Ovary (tissue), 9 donors: ENCODE results near the gene SLBP. TPM values are rescaled to one million over a fixed set of nuclear protein-coding genes. Genes with fewer than 3 reads are reported as not detected.

Experiments
- DNase-seq, 5 donors: peaks; one replicate each; pipeline ENCODE4 v3.0.0-alpha.2; 2019 to 2020
- H3K27ac ChIP-seq, 2 donors: fragments of 200-600 bp; one replicate each; pipeline versions ENCODE4 v1.5.1 to v1.8.0; 2019 to 2022
- H3K27me3 ChIP-seq: fragments of 200-600 bp; one replicate; pipeline ENCODE4 v1.8.0; 2022
- H3K36me3 ChIP-seq: fragments of 200-600 bp; sonication (generic); one replicate; pipeline ENCODE4 v1.5.1; 2019
- H3K4me1 ChIP-seq: one replicate; pipeline ENCODE4 v1.8.1; 2013; ENCODE audit warnings: mild to moderate bottlenecking, moderate library complexity; ENCODE audit not compliant: insufficient read depth
- H3K4me3 ChIP-seq: fragments of 200-600 bp; sonication (generic); one replicate; pipeline ENCODE4 v1.5.1; 2017
- H3K9me3 ChIP-seq, 2 donors: fragments of 200-600 bp in 1 of 2; sonication (generic) in 1 of 2; one replicate each; pipeline versions ENCODE4 v1.5.1 to v1.8.1; 2013 to 2019; ENCODE audit warnings: mild to moderate bottlenecking in 1 of 2, moderate library complexity in 1 of 2
- CTCF ChIP-seq, 3 donors: fragments of 450-650 bp in 2 of 3; fragments of 200-600 bp in 1 of 3; IDR thresholded peaks; one replicate each; pipeline versions ENCODE4 v1.5.1 to v1.8.0; 2016 to 2022; ENCODE audit warnings: antibody characterized with exemption in 3 of 3, mild to moderate bottlenecking in 1 of 3
- EP300 ChIP-seq: sonication (generic); formaldehyde crosslinking; IDR thresholded peaks from one replicate; pipeline ENCODE4 v1.6.1; 2017; ENCODE audit warnings: antibody characterized with exemption
- POLR2A ChIP-seq: fragments of 450-650 bp; IDR thresholded peaks from one replicate; pipeline ENCODE4 v1.6.1; 2017; ENCODE audit warnings: antibody characterized with exemption, mild to moderate bottlenecking, moderate library complexity
- WGBS, 3 donors: extraction: QIAGEN DNeasy Blood & Tissue Kit in 1 of 3; methylation state at CpG; one replicate each; pipeline versions ENCODE4 v1.1.5 to v1.1.7; 2013 to 2017; 5-methylcytosine and 5-hydroxymethylcytosine counted together
- intact Hi-C, 4 donors: fragments of 100-400 bp; cut with DNase I; formaldehyde crosslinking; loops; one replicate each; pipeline versions ENCODE4 v1.11.0 to v1.15.1; 2022 to 2023
- polyA plus RNA-seq, 2 donors: library from polyadenylated mRNA; stranded (reverse); fragments of 200-250 nt in 1 of 2; fragments of 350-450 nt in 1 of 2; fragmentation: Illumina TruSeq in 1 of 2; extraction: RNeasy Lipid Tissue Mini Kit (QIAGEN cat#74804) in 1 of 2; gene quantifications; one replicate each; pipeline ENCODE4 v1.2.3, GENCODE V29; 2013 to 2014
- total RNA-seq, 7 donors: library from RNA; depleted of rRNA in 2 of 7; stranded (reverse); fragments of >200 nt in 2 of 7; fragmentation: NEBNext Ultra II Directional in 3 of 7; extraction: Animal tissue kit (Norgen Biotek cat#: 25700) in 3 of 7; gene quantifications; one replicate each; pipeline versions ENCODE4 v1.1.0 to v1.2.4, GENCODE V29; 2016 to 2023
- donor health status: DM: no; HTN: no; CAD: no; lungs with moderate emphysema.
- donor health status: DM: no; HTN: no; CAD: no.
- donor health status: Bipolar disorder and iron deficiency.
- donor health status: DM: yes; HTN: yes; CAD: no.
- donor health status: DM: no; HTN: no; CAD: no.
- donor health status: DM: yes; HTN: yes; CAD: no.

Gene SLBP
- total and polyA plus RNA-seq, 9 donors: 30.9 to 64.8 (median 36.7) TPM

GRCh38 chr4:1656986-1657385 lies 55.1 kb downstream of the SLBP start:
- DNase-seq: no peak
- Histone ChIP-seq H3K4me1 (no peaks in the 10 kb centered on the region), H3K4me3 (no peak overlapping the region), H3K27me3 (no peaks in the 10 kb centered on the region), H3K9me3 (no peaks in the 10 kb centered on the region), H3K36me3 (no peaks in the 10 kb centered on the region), H3K27ac (no peak overlapping the region)
- no peak for TF ChIP-seq POLR2A
- no peak for TF ChIP-seq CTCF (IDR thresholded peaks at IDR 0.05)
- TF ChIP-seq EP300: no peak
- intact Hi-C loops: no loop called here
- 93 to 98% (median 95%) methylated on average over 19 of the region's 19 CpGs for WGBS, 3 donors

- intact Hi-C loops: no loop called here
- TF ChIP-seq EP300 (no peak), POLR2A (no peak), CTCF (IDR thresholded peaks at IDR 0.05) (no peak)
- H3K27ac ChIP-seq: no peak overlapping the region
- WGBS, 3 donors: 91 to 97% (median 92%) methylated on average over 4 to 5 of the region's 5 CpGs
- H3K4me1 ChIP-seq: no peaks in the 10 kb centered on the region
- no peaks in the 10 kb centered on the region for H3K27me3 ChIP-seq
- no peak overlapping the region for H3K4me3 ChIP-seq
- H3K36me3 ChIP-seq: no peaks in the 10 kb centered on the region
- no peaks in the 10 kb centered on the region for H3K9me3 ChIP-seq
- no peak for DNase-seq
Measured at GRCh38 chr4:1656132-1656531, 56.0 kb downstream of the SLBP start.

- H3K9me3 ChIP-seq: no peaks in the 10 kb centered on the region
- H3K27me3 ChIP-seq: no peaks in the 10 kb centered on the region
- intact Hi-C loops: no loop called here
- no peak overlapping the region for H3K27ac ChIP-seq
- H3K4me3 ChIP-seq: no peak overlapping the region
- 92 to 95% (median 94%) methylated on average over 18 of the region's 18 CpGs for WGBS, 3 donors
- DNase-seq: no peak
- H3K36me3 ChIP-seq: no peaks in the 10 kb centered on the region
- no peaks in the 10 kb centered on the region for H3K4me1 ChIP-seq
- no peak for TF ChIP-seq EP300
- TF ChIP-seq POLR2A: no peak
- TF ChIP-seq CTCF (IDR thresholded peaks at IDR 0.05): no peak
Measured at GRCh38 chr4:1655676-1656075, 56.4 kb downstream of the SLBP start.

DNA sequence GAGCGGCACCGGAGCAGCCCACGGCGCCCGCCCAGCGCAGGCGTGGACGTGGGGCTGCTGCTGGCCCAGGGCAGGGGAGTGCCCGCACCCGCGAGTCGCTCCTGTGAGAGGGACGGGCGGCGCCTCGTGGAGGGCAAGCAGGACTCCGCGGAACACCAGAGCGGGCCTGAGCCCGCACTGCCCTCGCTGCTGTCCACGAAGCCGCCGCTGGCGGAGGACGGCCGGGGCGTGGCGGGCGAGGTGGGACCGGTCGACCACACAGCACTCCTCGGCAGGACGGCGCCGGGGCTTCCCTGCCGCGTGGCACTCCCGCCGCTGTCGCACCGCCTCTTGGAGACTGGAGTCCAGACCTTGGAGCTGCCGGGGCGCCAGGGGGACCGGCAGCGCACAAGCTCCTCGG lies 57.0 kb downstream of the SLBP start:
- no peak for DNase-seq
- H3K36me3 ChIP-seq: no peaks in the 10 kb centered on the region
- no peaks in the 10 kb centered on the region for H3K27me3 ChIP-seq
- intact Hi-C loops: no loop called here
- no peak overlapping the region for H3K4me3 ChIP-seq
- TF ChIP-seq EP300 (no peak), CTCF (IDR thresholded peaks at IDR 0.05) (no peak), POLR2A (no peak)
- no peaks in the 10 kb centered on the region for H3K4me1 ChIP-seq
- no peaks in the 10 kb centered on the region for H3K9me3 ChIP-seq
- WGBS, 3 donors: 94 to 95% (median 94%) methylated on average over 47 of the region's 47 CpGs
- no peak overlapping the region for H3K27ac ChIP-seq
